Activated CD8-positive, alpha-beta memory T cell treated with anti-CD3 and anti-CD28 coated beads, Interleukin-2, amount 50 U/mL, for 1 hour (primary cell): Measurements from ENCODE around the gene DIPK1A.
"Not testable (repeated sequence)": the region's sequence is repeated elsewhere in the genome, so short reads cannot be mapped to it uniquely, and the experiment has no call there.

Source experiments
- DNase-seq: peaks from one replicate; pipeline ENCODE4 v3.0.0-alpha.2; 2020; ENCODE audit errors: extremely low read depth

DIPK1A gene

DNA sequence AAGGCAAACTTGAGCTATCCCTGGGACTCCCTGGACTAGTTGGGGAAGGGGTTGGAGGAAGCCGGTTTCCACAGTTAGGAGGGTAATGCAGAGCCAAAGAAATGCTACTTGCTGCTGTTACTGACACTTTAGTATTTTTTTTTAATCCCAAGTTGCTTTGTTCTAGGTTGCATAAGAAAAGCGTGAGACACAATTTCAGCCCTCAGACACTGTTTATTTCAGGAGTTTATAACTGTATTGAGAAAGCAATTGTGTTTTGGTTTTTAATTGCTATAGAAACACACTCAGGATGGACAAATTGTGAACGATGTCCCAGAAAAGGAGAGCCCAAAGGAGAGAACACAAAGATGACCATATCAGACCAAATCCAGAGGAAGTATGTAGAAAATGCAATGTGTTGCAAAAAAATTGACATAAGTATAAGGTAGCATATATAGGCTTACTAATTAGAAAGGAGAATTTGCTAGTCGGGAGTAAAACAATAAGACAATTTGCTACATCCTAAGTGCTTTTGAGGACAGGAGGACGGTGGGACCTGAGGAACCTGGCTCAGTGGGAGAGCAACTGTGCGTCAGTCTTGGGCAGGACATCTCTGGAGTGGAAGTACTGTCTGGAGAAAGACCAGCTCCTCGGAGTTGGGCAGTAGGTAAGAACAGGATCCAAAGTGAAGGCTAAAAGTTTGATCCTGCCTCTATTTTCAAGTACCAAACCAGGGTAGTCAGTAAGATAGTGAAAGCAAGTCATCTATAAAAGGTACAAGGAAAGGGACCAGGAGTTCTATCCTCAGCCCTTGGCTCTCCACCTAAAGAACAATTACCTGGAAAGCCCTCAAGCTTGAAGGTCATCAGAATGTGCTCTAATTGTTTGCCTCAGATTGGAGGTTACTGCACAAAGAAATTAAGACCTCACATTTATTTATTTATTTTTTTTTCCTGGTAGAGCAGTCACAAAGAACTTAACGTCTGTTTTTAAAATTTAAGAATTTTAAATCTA lies 39.9 kb downstream of the DIPK1A start:
- DNase-seq, result no peak

DNA sequence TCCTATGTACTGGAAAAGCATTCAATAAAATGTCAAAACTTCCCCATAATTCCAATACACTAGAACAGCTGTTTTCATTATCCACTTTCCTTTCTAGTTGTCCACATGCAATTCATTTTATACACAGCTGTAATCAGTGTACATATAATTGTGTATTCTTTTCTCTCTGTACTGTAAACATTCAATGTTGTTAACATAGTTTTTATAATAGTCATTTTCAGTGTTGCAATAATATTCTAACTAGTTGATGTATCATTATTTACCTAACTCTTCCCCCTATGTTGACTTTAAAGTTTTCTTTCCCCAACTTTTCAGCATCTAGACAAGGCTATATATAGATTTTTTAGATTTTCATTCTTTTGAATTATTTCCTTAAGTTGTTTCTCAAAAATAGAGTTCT lies 44.4 kb downstream of the DIPK1A start:
- no peak for DNase-seq

DNA sequence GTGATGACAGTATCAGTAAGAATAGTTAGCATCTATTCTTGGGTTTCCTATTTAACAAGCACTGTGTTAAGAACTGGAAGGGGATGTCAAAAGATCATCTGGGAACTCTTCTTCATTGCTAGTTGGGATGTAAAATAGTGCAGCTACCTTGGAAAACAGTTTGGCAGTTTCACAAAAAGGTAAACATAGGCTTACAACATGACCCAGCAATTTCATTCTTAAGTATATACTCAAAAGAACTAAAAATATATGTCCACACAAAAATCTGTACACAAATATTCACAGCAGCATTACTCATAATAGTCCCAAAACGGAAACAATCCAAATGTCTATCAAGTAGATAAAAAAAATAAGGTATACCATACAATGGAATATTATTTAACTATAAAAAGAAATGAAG lies 45.7 kb downstream of the DIPK1A start:
- DNase-seq, result no peak

DNA sequence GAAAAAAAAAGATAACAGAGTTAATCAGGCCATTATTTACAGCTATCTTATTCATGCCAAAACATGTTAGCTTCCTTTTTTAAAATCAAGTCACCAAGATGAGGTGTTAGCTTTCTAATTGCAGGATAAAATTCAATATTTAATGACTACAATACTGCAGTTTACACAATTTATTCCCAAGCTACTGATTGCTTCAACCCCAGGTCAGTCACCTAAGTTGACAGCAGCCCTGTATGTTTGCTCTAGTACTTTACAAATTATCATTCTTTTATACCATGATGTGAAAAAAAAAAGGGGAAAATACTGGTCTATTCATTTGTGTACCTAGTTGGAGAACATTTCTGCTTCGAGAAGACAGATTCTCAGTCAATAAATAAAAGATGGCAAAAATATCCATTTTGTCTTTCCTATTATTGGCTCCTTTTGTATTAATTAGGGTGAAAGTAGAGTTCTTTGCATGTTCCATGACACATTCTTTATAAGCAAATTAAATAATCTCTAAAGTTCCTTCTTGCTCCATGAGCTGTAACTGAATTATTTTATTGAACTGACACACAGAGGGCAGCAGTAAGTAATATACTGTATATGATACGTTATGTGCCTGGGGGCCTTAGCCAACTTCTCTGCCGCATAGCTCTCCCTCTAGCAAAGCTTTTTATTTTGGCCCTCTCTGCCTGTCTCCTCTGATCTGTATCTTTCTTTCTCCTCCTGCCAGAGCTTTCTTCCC lies 48.0 kb downstream of the DIPK1A start:
- no peak for DNase-seq

DNA sequence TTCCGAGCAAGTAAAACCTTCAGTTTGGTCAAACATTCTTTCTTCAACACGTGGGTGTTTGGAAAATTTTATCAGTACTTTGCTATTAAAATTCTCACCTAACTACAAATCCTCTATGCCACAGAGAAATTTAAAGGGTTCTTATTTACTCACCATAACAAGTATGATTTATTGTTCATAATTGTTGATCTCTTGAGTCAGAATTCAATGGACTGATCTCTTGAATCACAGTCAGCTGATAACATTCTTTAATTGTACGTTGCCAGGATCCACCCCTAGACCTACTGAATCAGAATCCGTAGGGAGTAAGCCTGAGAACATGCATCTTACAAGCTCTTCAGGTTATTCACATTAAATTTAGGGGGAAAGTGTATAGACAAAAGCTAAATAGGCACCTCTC lies 51.2 kb downstream of the DIPK1A start:
- DNase-seq, result no peak

DNA sequence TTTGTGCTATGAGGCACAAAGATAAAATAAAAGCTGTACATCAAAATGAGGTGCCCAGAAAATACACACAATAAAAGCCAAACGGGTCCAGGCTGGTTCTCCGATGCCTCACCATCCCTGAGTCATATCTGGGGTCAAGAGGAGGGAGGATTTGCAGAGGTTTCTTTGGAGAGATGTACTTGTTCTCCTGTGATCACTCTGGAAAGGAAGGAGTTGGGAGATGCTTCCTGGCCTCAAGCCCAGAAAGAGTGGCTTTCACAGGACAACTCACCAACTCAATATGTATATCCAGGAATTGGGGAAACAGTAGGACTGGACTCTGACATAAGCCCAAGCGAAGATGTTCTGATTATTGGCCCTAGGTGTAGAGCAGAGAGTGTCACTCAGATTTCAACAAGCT lies 51.9 kb downstream of the DIPK1A start:
- no peak for DNase-seq

DNA sequence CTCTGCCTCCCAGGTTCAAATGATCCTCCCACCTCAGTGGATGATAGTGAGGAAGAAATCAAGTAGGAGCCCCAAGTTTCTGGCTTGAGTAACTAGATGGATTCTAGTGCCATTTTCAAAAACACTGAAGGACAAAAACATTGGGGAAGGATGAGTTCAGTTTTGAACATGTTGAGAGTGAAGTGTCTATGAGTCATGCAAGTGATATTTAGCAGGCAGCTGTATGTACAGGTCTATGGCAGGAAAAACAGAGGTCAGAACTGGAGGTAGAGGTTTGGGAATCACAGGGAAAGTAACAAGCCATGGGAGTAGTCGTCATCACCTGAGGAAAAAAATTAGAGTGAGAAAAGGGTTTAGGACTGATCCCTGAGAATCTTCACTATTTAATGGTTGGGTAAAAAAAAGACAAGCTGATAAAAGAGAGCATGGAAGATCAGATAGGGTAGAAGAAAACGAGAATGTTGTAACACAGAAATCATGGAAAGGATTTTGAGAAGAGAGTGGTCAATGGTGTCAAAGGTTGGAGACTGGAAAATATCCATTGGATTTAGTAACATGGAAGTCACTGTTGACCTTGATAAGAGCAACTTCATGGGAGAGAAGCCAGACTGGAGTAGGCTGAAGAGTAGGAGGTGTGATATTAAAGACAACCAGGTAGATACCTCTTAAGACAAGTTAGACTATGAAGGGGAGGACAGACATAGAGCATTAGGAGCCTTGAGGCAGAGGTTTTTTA lies 53.1 kb downstream of the DIPK1A start:
- DNase-seq, result no peak

DNA sequence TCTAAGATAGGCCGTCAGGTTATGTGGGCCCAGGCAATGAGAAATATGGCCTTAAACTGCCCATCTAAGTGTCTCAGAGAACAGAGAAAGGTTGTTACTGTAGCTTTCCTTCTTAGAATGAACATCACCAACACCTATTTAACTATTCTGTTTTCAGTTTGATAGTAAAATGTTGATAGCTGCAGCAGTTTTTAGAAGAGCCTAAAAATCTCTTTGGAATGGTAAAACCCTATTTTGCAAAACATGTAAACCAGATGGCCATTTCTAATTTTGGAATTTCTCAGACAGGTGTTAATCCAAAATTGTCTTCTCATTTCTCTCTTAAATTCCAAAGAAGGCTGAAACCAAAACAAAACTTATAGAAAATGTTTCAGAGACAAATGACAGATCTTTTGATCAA lies 57.5 kb downstream of the DIPK1A start:
- no peak for DNase-seq

DNA sequence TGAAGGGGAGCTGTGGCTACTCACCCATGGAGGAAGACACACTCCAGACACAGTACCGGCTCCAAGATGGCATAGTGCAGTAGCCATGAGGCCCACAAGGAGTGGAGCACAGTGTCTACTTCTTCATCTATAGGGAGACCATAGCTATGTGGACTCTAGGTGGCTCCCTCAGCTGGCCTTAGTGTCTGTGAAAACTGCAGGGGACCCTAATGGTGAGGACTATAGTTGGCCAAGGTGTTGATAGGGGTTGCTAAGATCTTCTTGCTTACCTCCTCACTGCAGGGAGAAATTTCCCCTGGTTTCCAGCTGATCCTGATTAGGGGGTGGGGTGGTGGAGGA lies 58.9 kb downstream of the DIPK1A start:
- no peak for DNase-seq

DNA sequence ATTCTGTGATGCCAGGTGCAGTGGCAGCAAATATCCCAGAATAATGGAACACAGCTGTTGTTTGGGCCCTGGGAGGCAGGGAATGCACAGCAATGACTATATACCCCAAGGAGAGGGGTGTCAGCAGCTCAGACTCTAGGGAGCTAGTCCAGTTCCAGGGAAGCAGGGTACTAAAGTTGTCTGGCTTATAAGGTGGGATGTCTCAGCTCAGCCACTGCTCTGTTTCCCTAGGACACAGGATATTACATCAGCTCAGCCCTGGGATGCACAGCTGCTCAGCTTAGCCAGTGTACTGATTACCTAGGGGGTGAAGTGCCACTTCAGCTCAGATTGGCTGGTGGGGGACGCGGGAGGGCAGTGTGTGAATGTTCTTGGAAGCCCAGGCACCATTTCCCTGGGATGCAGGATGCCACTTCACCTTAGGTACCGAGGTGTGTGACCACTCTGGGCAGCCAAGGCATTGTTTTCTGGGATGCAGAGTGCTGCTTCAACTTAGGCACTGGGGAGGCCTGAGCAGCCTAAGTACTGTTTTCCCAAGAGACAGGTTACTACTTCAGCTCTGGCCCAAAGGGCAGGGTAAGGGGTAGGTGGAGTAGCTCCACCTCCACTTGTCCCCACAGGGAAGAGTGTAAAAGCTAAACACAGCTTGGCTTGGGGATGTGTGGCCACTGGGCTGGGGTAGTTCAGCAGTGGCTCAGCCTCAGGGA lies 59.4 kb downstream of the DIPK1A start:
- DNase-seq, result no peak

DNA sequence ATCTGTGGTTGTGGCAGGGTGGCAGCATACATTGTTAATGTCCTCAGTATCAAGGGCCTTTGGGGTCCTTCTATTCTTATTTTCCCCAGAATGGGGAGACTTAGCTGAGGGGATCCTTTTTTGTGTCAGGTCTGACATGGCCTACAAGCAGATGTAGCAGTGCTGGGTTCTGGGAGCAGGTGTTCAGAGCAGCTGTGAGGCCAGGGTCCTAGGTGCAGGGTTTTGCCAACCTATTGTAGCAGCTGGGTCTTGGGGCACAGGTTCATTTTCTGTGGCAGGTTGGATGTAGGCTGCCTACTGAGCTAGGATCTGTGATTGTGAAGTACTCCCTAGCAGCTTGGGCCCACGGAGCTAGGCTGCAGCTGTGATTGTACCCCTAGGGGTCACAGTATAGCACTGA lies 60.1 kb downstream of the DIPK1A start:
- no peak for DNase-seq

DNA sequence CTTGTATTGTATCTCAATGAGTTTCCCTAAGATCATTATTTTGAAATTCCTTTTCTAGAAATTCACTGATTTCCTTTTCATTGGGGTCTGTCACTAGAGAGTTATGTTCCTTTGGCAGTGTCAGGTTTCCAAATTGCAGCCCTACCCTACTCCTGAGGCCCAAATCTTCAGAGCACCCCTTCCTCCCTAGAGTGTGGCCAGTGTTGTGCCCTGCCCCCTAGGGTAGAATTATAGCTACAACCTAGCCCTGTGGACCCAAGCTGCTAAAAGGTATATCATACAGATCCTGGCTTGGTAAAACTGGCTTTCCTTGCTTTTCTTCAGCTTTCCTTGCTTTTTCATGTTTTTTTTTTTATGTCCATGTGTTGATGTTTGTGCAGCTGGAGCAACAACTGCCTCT lies 60.7 kb downstream of the DIPK1A start:
- DNase-seq, result no peak

DNA sequence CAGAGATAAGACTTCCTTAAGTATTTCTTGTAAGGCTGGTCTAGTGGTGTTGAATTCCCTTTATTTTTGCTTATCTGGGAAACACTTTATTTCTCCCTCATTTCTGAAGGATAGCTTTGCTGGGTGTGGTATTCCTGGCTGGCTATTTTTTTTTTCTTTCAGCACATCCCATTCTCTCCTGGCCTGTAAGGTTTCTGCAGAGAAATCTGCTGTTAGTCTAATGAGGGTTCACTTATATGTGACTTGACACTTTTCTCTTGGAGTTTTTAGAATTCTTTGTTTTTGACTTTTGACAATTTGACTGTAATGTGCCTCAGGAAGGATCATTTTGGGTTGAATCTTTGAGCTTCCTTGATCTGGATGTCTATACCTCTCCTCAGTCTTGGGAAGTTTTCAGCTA lies 61.5 kb downstream of the DIPK1A start:
- no peak for DNase-seq

DNA sequence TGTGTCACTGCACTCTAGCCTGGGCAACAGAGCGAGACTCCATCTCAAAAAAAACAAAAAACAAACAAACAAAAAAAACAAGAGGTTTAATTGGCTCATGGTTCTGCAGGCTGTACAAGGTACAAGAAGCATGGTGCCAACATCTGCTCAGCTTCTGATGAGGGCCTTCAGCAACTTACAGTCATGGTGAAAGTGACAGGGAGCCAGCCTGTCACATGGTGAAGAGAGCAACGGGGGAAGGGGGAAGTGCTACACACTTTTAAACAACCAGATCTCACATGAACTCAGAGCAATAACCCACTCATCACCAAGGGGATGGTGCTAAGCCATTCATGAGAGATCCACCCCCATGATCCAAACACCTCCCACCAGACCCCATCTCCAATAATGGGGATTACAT lies 63.2 kb downstream of the DIPK1A start:
- DNase-seq, result not testable (repeated sequence)

DNA sequence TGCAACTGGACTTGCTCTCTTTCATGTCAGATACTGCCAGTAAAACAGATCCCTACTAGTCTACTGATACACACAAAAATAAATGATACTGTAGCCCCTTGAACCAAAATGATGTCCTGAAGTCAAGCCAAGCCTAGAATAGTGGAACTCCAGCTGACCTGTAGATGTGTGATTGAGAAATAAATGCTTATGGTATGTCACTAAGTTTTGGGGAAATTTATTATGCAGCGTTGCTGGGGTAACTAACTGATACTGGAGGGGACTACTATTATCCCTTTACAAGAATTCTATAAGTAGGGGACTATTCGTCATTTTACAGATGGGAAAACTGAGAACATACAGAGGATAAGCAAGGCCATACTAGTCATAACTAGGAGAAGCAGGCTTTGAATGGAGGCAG lies 73.8 kb downstream of the DIPK1A start:
- DNase-seq, result no peak

DNA sequence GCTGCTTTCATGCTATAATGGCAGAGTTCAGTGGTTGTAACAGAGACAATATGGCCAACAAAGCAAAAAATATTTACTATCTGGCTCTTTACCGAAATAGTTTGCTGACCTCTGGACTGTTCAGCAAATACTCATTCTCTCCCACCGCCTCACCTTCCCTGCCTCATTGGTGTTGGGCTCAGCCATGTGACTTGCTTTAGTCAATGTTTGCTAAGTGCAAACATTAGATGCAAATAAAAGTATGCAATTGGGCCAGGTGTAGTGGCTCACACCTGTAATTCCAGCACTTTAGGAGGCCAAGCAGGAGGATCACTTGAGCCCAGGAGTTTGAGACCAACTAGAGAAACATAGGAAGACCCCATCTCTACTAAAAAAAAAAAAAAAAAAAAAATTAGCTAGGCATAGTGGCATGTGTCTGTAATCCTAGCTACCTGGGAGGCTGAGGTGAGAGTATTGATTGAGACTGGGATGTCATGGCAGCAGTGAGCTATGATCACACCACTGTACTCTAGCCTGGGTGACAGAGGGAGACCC lies 74.3 kb downstream of the DIPK1A start:
- no peak for DNase-seq

DNA sequence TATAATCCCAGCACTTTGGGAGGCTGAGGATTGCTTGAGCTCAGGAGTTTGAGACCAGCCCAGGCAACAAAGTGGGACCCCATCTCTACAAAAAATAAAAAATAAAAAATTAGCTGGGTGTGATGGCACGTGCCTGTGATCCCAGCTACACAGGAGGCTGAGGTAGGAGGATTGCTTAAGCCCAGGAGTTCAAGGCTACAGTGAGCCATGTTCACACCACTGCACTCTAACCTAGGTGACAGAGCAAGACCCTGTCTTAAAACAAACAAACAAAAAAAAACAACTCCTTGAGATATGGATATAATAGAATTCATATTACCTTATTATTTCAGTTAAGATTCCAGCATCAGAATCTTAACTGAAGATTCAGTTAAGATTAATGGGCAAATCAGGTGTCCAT lies 77.1 kb downstream of the DIPK1A start:
- DNase-seq, result no peak

DNA sequence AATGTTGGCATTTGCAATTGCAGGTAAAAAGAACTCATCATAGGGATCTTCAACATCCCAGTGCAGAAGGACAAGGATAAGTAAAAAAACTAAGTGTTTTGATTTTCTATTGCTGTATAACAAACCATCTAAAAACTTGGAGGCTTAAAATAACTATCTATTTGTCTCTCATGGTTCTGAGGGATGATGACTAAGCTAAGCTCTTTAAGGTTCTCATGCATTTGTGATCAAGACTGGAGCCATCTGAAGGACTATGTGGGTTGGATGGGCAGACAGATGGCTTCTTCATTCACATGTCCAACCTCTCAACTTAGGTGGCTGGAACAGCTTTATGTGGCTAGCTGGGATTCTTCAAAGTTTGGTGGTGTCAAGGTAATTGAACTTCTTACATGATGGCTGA lies 78.0 kb downstream of the DIPK1A start:
- no peak for DNase-seq

DNA sequence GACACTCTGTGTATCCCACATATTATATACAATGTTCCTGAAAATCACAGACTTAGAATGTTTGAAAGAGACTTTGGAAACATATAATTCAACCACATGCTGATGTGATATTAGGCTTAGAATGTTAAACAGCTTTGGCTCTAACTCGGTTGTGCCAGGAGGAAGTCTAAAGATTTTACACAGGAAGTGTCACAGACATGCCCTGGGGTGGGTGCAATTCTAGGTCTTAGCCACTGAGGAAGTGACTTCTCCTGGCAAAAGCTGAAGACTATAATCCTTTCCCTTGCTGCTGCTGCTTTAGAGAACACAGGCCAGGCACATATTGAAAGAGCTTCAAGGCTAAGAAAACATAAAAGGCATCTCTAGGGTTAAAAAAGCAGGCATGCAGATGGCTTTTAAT lies 78.4 kb downstream of the DIPK1A start:
- no peak for DNase-seq

DNA sequence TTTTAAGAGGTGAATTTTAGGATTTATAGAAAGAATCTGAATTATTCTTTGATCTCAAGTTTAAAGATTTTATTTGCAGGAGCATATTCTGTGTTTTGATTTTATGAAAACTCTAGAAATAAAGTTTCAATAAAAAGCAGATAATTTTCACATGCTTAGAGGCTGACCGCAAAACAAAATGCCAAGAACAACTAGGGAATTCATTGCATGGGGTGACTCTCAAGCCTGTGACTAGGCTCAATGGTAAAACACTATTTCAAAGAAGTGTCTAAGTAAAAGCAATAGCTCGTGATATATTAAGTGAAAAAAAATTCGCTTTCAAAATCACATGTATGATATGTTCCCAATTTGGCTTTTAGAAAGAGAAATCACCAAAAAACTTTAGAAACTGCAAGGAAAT lies 79.9 kb downstream of the DIPK1A start:
- DNase-seq, result no peak

DNA sequence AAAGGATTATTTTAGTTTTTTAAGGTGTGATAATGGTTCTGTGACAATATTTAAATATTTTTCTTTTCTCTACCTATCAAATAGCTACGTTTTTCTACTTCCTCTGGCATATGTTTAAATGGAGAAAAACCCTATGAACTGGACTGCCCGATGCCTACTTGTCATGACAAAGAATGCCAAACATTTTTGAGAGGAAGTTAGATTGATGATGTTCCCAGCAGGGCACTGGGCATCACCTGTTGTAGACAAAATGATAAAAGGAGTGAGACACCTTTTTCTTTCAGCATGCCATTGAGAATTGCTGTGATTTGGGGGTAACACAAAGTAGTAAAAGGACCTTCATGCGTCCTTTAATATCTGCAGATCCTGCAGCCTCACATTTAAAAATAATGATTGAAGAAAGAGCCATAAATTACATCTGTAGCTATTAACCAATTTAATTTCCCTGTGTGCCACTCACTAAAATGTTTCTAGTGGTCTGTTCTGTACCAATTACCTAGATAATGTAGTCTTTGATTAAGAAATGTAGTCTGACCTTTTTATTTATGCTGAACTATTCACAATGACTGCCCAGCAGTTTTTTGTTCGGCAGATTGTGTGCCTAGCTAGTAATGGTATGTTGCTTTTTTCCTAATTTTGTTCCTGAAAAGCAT lies 81.8 kb downstream of the DIPK1A start:
- DNase-seq, result no peak
